Subcutaneous abdominal adipose tissue (tissue), 5 donors: ENCODE data around the gene TOPBP1.
A peak's percentile ranks its signal among the peaks of the same experiment; 100 is the strongest.
"Not testable (repeated sequence)": the region's sequence is repeated elsewhere in the genome, so short reads cannot be mapped to it uniquely, and the experiment has no call there.

Source experiments
- H3K27ac ChIP-seq: one replicate; pipeline ENCODE4 v1.7.0; 2013; ENCODE audit warnings: low read depth, mild to moderate bottlenecking, inconsistent platforms, low read length, moderate library complexity
- H3K27me3 ChIP-seq, 5 donors: one replicate each; pipeline ENCODE4 v1.7.0; 2013; ENCODE audit warnings: low read length in 5 of 5, inconsistent platforms in 1 of 5; ENCODE audit not compliant: control insufficient read depth in 5 of 5, insufficient read depth in 4 of 5
- H3K36me3 ChIP-seq, 5 donors: one replicate each; pipeline ENCODE4 v1.7.0; 2013; ENCODE audit warnings: low read length in 5 of 5; ENCODE audit not compliant: control insufficient read depth in 5 of 5, insufficient read depth in 5 of 5
- H3K4me1 ChIP-seq, 5 donors: one replicate each; pipeline ENCODE4 v1.7.0; 2013; ENCODE audit warnings: low read length in 5 of 5, mild to moderate bottlenecking in 3 of 5, moderate library complexity in 1 of 5; ENCODE audit not compliant: control insufficient read depth in 5 of 5, insufficient read depth in 5 of 5
- H3K4me3 ChIP-seq, 5 donors: one replicate each; pipeline ENCODE4 v1.7.0; 2013; ENCODE audit warnings: low read length in 5 of 5, low read depth in 1 of 5
- H3K9ac ChIP-seq, 5 donors: one replicate each; pipeline ENCODE4 v1.7.0; 2013; ENCODE audit warnings: low read length in 5 of 5, mild to moderate bottlenecking in 4 of 5, moderate library complexity in 3 of 5
- H3K9me3 ChIP-seq, 5 donors: one replicate each; pipeline ENCODE4 v1.7.0; 2013; ENCODE audit warnings: low read length in 5 of 5; ENCODE audit not compliant: control insufficient read depth in 5 of 5
- donor health status: healthy.
- donor health status: healthy.
- donor health status: healthy.
- donor health status: healthy.
- donor health status: healthy.

TOPBP1 gene

DNA sequence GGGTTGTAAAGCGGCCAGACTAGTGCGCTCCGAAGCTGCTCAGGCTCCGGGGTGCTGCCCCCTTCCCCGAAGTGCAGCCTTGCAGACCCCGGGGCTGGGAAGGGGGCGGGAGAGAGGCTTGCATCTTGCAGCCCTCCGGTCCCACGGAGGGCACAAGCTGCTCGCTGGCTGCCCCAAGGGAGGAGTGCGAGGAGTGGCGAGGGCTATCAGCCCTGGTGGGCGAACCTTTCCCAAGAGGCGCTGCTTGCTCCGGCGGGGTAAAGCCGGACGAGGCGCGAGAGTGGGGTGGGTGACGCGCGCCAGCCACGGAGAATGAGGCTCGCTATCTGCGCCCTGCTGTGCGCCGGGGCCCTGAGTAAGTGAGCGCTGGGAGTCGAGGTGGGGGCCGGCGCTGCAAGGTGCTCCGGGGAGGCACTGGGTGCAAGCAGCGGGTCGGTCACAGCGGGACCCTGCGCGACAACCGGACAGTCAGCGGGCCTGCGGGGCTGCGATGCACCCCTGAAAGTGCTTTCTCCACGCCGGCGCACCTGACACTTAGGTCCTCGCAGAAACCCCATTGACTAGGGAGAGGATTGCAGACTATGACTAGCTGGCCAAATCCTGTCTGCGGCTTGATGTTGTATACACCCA is 12.7 kb upstream of the TOPBP1 start:
- no peaks in the 10 kb centered on the region for H3K36me3 ChIP-seq
- H3K27me3 ChIP-seq: peaks cover 2 to 15% (median 6%) of the 10 kb centered on the region in 5 donors
- peaks cover 3 to 31% (median 26%) of the 10 kb centered on the region in 5 donors for H3K4me1 ChIP-seq
- peak overlapping the region in 4 of 5 donors; percentile 11 to 62 (median 38) for H3K4me3 ChIP-seq
- H3K9ac ChIP-seq: peak overlapping the region in 1 of 5 donors; percentile 56
- no peak overlapping the region for H3K27ac ChIP-seq
- no peaks in the 10 kb centered on the region for H3K9me3 ChIP-seq

GRCh38 chr3:133673746-133674145 is 12.0 kb upstream of the TOPBP1 start:
- no peaks in the 10 kb centered on the region for H3K9me3 ChIP-seq
- H3K9ac ChIP-seq: no peak overlapping the region
- peaks cover 2 to 15% (median 6%) of the 10 kb centered on the region in 5 donors for H3K27me3 ChIP-seq
- peaks cover 3 to 31% (median 27%) of the 10 kb centered on the region in 5 donors for H3K4me1 ChIP-seq
- no peak overlapping the region for H3K27ac ChIP-seq
- no peaks in the 10 kb centered on the region for H3K36me3 ChIP-seq
- H3K4me3 ChIP-seq: no peak overlapping the region

DNA sequence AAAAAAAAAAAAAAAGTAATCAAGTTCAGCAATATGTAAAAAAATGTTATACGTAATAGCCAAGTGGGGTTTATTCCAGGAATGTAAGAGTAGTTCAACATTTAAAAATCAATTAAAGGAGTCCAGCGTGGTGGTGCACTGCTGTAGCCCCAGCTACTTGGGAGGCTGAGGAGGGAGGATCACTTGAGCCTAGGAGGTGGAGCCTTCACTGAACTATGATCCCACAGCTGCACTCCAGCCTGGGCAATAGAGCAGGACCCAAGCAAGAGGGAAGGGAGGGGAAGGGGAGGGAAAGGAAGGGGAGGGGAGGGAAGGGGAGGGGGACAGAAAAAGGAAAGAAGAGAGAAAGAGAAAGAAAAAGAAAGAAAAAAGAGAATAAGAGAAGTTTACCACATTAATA is 10.7 kb upstream of the TOPBP1 start:
- peaks cover 3 to 36% (median 32%) of the 10 kb centered on the region in 5 donors for H3K4me1 ChIP-seq
- no peak overlapping the region for H3K9ac ChIP-seq
- H3K36me3 ChIP-seq: no peaks in the 10 kb centered on the region
- no peak overlapping the region for H3K4me3 ChIP-seq
- no peak overlapping the region for H3K27ac ChIP-seq
- no peaks in the 10 kb centered on the region for H3K9me3 ChIP-seq
- H3K27me3 ChIP-seq: peaks cover 2 to 15% (median 6%) of the 10 kb centered on the region in 5 donors

DNA sequence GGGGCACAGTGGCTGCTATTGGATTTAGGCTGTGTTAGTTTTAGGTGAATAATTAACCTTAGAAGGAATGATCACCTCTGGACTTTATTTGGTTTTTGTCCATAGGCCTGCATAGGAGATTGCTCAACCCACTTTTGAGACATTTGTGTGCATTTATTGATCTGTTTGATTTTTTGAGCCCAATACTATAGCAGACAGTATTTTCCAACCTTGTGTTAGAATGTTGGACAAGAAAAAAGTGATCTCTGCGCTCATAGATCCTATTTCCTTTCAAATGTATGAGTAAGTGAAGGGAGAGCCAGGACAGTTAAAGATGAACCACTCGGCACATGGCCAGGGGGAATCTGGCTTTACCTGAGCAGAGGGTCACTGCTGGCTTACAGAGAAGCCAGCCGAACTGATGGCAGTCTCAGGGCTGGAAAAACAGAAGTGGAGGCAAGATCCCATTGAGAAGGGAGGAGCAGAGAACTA is 8.8 kb upstream of the TOPBP1 start:
- Histone ChIP-seq H3K4me1 (peaks cover 0 to 21% (median 19%) of the 10 kb centered on the region in 5 donors), H3K27ac (no peak overlapping the region), H3K9me3 (no peaks in the 10 kb centered on the region), H3K36me3 (no peaks in the 10 kb centered on the region), H3K9ac (no peak overlapping the region), H3K27me3 (peaks cover 2 to 15% (median 6%) of the 10 kb centered on the region in 5 donors), H3K4me3 (no peak overlapping the region)

- Histone ChIP-seq H3K4me1 (peaks cover 0 to 17% (median 16%) of the 10 kb centered on the region in 5 donors), H3K27me3 (peaks cover 2 to 15% (median 6%) of the 10 kb centered on the region in 5 donors), H3K27ac (no peak overlapping the region), H3K4me3 (no peak overlapping the region), H3K36me3 (no peaks in the 10 kb centered on the region), H3K9ac (no peak overlapping the region), H3K9me3 (no peaks in the 10 kb centered on the region)
Observed at GRCh38 chr3:133669949-133670524, 8.3 kb upstream of the TOPBP1 start.

DNA sequence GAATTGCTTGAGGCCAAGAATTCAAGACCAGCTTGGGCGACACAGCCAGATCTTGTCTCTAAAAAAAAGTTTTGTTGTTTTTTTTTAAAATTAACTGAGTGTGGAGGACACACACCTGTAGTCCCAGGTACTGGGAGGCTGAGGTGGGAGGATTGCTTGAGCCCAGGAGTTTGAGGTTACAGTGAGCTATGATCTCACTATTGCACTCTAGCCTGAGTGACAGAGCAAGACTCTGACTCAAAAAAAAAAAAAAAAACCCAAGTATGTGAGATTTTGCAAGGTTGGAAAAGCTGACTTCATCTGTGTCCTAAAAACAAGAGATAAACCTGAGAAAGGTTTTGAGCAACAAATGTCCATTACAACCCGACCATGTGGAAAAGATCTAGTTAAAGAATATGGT is 5.4 kb upstream of the TOPBP1 start:
- H3K4me3 ChIP-seq: no peak overlapping the region
- no peaks in the 10 kb centered on the region for H3K36me3 ChIP-seq
- H3K9ac ChIP-seq: no peak overlapping the region
- peaks cover 0 to 16% (median 14%) of the 10 kb centered on the region in 5 donors for H3K4me1 ChIP-seq
- no peak overlapping the region for H3K27ac ChIP-seq
- H3K9me3 ChIP-seq: no peaks in the 10 kb centered on the region
- no peaks in the 10 kb centered on the region for H3K27me3 ChIP-seq

GRCh38 chr3:133665188-133665587 is 3.4 kb upstream of the TOPBP1 start:
- H3K27me3 ChIP-seq, H3K4me3 ChIP-seq, H3K9ac ChIP-seq, H3K36me3 ChIP-seq, H3K27ac ChIP-seq, H3K9me3 ChIP-seq: not testable (repeated sequence)
- peaks cover 0 to 29% (median 25%) of the 10 kb centered on the region in 5 donors for H3K4me1 ChIP-seq

DNA sequence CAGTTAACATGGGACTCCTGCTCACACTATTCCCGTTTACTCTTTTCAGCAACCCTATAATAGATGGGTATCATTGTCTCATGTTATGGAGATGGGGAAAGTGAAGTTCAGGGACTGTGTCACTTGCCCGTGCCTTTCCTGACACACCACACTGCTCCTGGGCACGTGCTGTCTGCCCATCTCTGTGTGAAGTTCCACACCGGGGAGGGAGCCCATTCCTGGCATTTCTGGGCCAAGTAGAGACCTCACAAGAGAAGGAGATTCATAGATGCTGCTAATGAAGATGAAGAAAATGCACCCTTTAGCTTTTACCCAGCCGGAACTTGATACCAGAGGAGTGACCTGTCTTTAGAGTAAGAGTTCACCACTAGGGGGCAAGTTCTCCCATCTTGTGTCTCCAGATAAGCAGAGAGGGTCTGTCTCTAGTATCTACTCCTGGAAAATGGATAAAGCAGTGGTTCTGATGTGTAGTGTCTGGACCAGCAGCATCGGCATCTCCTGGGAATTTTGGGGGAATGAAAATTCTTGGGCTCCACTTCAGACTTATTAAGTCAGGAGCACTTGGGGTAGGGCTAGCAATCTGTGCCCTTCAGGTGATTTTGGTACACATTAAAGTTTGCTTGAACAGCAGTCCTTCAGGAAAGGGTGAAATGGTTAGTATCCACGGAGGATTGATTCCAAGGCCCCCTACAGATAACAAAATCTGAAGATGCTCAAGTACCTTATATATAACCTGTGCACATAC is 2.0 kb upstream of the TOPBP1 start:
- no peaks in the 10 kb centered on the region for H3K27me3 ChIP-seq
- no peaks in the 10 kb centered on the region for H3K9me3 ChIP-seq
- H3K4me1 ChIP-seq: peaks cover 0 to 28% (median 26%) of the 10 kb centered on the region in 5 donors
- no peak overlapping the region for H3K4me3 ChIP-seq
- H3K36me3 ChIP-seq: peaks cover 1 to 4% (median 1%) of the 10 kb centered on the region in 5 donors
- no peak overlapping the region for H3K27ac ChIP-seq
- no peak overlapping the region for H3K9ac ChIP-seq

GRCh38 chr3:133662278-133662651 is 524 bp upstream of the TOPBP1 start:
- Histone ChIP-seq H3K27me3 (no peaks in the 10 kb centered on the region), H3K36me3 (peaks cover 4 to 18% (median 7%) of the 10 kb centered on the region in 5 donors), H3K9me3 (no peaks in the 10 kb centered on the region), H3K27ac (peak overlapping the region; percentile 66), H3K4me1 (peaks cover 0 to 26% (median 22%) of the 10 kb centered on the region in 5 donors), H3K4me3 (peak overlapping the region; percentile 82 to 95 (median 89)), H3K9ac (peak overlapping the region; percentile 73 to 96 (median 94))

DNA sequence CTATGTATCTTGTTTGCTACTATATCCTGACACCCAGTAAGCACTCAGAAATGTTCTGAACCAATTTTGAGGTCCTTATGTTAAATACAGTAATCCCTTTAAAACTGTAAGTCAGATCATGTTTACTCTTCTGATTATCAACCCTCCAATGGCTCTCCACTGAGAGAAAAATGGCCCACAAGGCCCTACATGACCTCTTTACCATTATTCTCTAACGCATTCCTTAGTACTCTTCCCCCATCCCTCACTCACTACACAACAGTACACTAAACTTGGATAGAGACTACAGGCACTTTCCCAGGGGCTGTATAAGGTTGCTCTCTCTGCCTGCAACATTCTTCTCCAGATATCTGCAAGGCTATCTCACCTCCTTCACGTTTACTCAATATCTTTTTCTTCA is 1.9 kb downstream of the TOPBP1 start:
- H3K36me3 ChIP-seq: peaks cover 16 to 38% (median 18%) of the 10 kb centered on the region in 5 donors
- no peak overlapping the region for H3K9ac ChIP-seq
- H3K27me3 ChIP-seq: no peaks in the 10 kb centered on the region
- H3K4me1 ChIP-seq: peaks cover 0 to 26% (median 22%) of the 10 kb centered on the region in 5 donors
- no peak overlapping the region for H3K4me3 ChIP-seq
- H3K27ac ChIP-seq: no peak overlapping the region
- H3K9me3 ChIP-seq: no peaks in the 10 kb centered on the region
